ENCODE data around the gene XNDC1N.

- TF ChIP-seq POLR2AphosphoS5 (IDR thresholded peaks at IDR 0.05; ENCODE audit: insufficient read depth in 1 of 2, low read depth in 1 of 2) = no peak
- no peak for TF ChIP-seq CTCF (IDR thresholded peaks at IDR 0.05)
- no peak for TF ChIP-seq POLR2A (IDR thresholded peaks at IDR 0.05)
Measured at GRCh38 chr11:71913756-71914526, 14.5 kb downstream of the XNDC1N start.
